Neuron (in vitro differentiated cells): ENCODE measurements around the gene MET.

Experiments used
- H2AFZ ChIP-seq: one replicate; pipeline ENCODE4 v1.6.1; 2013; ENCODE audit warnings: low read depth, mild to moderate bottlenecking, inconsistent platforms, low read length, moderate library complexity
- H3K27me3 ChIP-seq: one replicate; pipeline ENCODE4 v1.6.1; 2013; ENCODE audit warnings: low read length; ENCODE audit not compliant: insufficient read depth
- H3K36me3 ChIP-seq: one replicate; pipeline ENCODE4 v1.6.1; 2013; ENCODE audit warnings: low read length; ENCODE audit not compliant: insufficient read depth
- H3K4me1 ChIP-seq: one replicate; pipeline ENCODE4 v1.6.1; 2013; ENCODE audit warnings: low read length; ENCODE audit not compliant: insufficient read depth
- H3K4me3 ChIP-seq: 2 replicates; pipeline ENCODE4 v1.5.1; 2013; ENCODE audit warnings: mild to moderate bottlenecking, low read length, moderate library complexity
- H3K9me3 ChIP-seq: one replicate; pipeline ENCODE4 v1.6.1; 2013; ENCODE audit warnings: low read length

The MET gene

DNA sequence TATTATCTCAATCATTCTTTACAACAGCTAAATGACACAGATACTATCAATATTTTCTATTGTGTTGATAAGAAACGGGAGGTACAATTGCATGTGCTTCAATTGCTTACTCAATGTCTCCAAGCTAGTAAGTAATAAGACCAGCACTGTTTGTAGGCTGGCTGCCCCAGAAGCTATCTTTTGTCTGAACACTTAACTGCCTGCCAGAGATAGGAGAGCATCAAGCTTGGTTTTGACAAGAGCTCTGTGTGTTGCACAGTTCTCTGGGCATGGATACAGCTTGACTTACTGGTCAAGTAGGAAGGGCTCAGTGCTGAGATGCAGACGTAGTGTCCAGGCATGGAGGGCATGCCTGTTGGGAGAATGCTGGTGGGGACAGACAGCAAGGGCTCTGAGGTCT, 164.1 kb downstream of the MET start:
- Histone ChIP-seq H3K4me3 (no peak overlapping the region), H3K4me1 (no peaks in the 10 kb centered on the region), H2AFZ (no peak overlapping the region), H3K9me3 (no peaks in the 10 kb centered on the region), H3K36me3 (no peaks in the 10 kb centered on the region), H3K27me3 (peaks cover 2% of the 10 kb centered on the region)

DNA sequence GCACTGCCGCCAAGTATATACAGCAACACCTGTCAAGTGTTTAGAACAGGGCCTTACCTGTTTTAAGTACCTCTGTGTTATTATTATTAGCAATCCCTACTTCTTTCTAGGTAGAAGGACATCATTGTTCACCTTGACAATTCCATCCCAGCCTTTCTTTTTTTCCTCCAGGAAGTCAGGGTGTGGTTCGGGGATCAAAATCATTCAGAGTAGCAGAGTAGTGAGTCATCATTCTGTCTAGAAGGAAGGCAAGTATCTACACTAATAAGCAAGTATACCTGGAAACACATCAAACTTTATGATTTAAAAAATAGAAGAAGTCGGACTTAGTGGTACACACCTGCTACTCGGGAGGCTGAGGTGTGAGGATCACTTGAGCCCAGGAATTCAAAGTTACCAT, 164.9 kb downstream of the MET start:
- Histone ChIP-seq H3K27me3 (peaks cover 2% of the 10 kb centered on the region), H3K4me3 (no peak overlapping the region), H2AFZ (no peak overlapping the region), H3K4me1 (no peaks in the 10 kb centered on the region), H3K9me3 (no peaks in the 10 kb centered on the region), H3K36me3 (no peaks in the 10 kb centered on the region)

DNA sequence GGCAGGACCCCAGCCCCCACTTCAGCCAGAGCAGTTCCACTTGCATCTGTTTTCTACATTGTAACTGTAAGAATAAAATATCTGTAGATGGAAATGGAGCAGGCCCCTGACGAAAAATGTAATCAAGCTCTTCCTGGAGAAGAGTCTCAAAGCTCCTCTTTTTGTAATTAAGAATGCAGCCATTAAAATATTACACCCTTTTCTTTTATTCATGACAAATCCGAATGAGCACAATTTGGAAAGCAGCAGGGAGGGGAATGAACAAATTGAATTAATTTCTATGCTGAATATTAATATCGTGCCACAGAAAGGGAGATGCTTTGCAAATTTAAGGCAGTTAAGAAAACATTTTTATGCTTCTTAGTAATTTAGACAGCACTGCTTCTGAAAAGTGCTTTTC, 165.6 kb downstream of the MET start:
- Histone ChIP-seq H3K36me3 (no peaks in the 10 kb centered on the region), H3K9me3 (no peaks in the 10 kb centered on the region), H3K4me3 (no peak overlapping the region), H3K27me3 (peaks cover 2% of the 10 kb centered on the region), H2AFZ (no peak overlapping the region), H3K4me1 (no peaks in the 10 kb centered on the region)

DNA sequence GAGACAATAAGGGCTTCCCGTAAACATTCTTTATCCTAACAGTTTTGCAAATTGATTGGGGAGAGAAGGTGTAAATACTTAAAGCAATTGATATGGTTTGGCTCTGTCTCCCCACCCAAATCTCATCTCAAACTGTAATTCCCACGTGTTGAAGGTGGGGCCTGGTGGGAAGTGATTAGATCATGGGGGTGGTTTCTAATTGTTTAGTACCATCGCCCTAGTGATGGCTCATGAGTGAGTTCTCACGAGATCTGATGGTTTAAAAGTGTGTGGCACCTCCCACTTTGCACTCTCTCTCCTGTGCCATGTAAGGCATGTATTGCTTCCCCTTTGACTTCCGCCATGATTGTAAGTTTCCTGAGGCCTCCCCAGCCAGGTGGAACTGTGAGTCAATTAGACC, 168.3 kb downstream of the MET start:
- H3K9me3 ChIP-seq: peaks cover 3% of the 10 kb centered on the region
- no peaks in the 10 kb centered on the region for H3K36me3 ChIP-seq
- H3K4me3 ChIP-seq: no peak overlapping the region
- H2AFZ ChIP-seq: no peak overlapping the region
- no peaks in the 10 kb centered on the region for H3K4me1 ChIP-seq
- peaks cover 2% of the 10 kb centered on the region for H3K27me3 ChIP-seq

DNA sequence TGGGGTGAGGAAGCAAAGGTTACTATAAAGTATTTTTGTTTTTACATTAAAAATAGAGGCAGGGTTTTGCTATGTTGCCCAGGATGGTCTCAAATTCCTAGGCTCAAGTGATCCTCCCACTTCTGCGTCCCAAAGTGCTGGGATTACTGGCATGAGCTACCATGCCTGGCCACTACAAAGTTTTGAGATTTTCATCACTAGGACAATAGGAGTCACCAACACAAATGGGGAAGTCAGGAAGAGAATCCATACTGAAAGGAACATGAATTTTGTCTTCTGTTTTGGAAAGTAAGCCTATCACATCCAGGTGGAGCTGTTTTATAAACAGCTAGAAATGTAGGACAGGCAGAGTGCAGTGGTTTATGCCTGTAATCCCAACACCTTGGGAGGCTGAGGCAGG, 170.4 kb downstream of the MET start:
- Histone ChIP-seq H3K4me3 (no peak overlapping the region), H3K9me3 (peaks cover 3% of the 10 kb centered on the region), H2AFZ (no peak overlapping the region), H3K27me3 (peaks cover 2% of the 10 kb centered on the region), H3K36me3 (no peaks in the 10 kb centered on the region), H3K4me1 (no peaks in the 10 kb centered on the region)

DNA sequence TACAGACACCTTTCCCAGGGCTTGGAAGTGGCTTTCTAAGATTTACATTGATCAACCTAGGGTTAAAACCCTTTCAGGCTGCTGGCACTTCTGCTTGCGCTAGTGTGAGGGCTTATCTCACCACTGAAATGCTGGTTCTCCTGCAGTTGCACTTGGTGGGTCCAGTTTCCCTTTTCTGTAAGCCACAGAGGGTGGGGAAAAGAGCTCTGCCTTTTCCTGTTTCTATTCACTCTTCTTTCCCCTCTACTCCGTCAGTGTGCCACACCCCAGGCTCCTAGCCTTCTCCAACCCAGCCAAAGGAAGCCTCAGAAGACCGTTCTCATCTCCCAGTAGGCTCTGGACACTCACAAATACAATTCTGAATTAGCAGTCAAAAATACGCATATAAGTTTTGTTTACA, 171.4 kb downstream of the MET start:
- Histone ChIP-seq H3K27me3 (peaks cover 2% of the 10 kb centered on the region), H3K4me1 (no peaks in the 10 kb centered on the region), H2AFZ (no peak overlapping the region), H3K9me3 (peaks cover 3% of the 10 kb centered on the region), H3K4me3 (no peak overlapping the region), H3K36me3 (no peaks in the 10 kb centered on the region)
